G401 (cell line): Measurements from ENCODE around the gene NOMO2. TPM values are rescaled to one million over a fixed set of nuclear protein-coding genes. Genes with fewer than 3 reads are reported as not detected.
"Not testable (repeated sequence)": the region's sequence is repeated elsewhere in the genome, so short reads cannot be mapped to it uniquely, and the experiment has no call there.

Source experiments
- DNase-seq: peaks from one replicate; pipeline ENCODE4 v3.0.0-alpha.2; 2015; ENCODE audit warnings: low spot score
- in situ Hi-C: cut with HindIII; loops from 2 replicates; pipeline ENCODE4 v1.10.0; 2016; ENCODE audit warnings: low sequenced_read_pairs, mixed read lengths
- total RNA-seq: library from RNA; depleted of rRNA; stranded (reverse); fragments of >200 nt; shearing (Covaris generic); gene quantifications from 2 replicates; pipeline ENCODE4 v1.2.3, GENCODE V29; 2014

NOMO2 gene
- total RNA-seq, 1 experiment from 2014 or later, result 109 TPM

GRCh38 chr16:18526547-18526946 is 35.4 kb downstream of the NOMO2 start:
- DNase-seq, in situ Hi-C loops: not testable (repeated sequence)

GRCh38 chr16:18525882-18526482 is 35.9 kb downstream of the NOMO2 start:
- DNase-seq, in situ Hi-C loops: not testable (repeated sequence)

- DNase-seq, in situ Hi-C loops: not testable (repeated sequence)
Observed at GRCh38 chr16:18522637-18523036, 39.3 kb downstream of the NOMO2 start.

GRCh38 chr16:18521445-18522181 is 40.3 kb downstream of the NOMO2 start:
- DNase-seq, in situ Hi-C loops: not testable (repeated sequence)

GRCh38 chr16:18518536-18519283 is 43.2 kb downstream of the NOMO2 start:
- in situ Hi-C loops, result not testable (repeated sequence)

GRCh38 chr16:18498430-18498829 is 63.5 kb downstream of the NOMO2 start:
- DNase-seq, in situ Hi-C loops: not testable (repeated sequence)

More at GRCh38 chr16:18518536-18519283, 43.2 kb downstream of the NOMO2 start:
- not testable (repeated sequence) for DNase-seq

GRCh38 chr16:18497032-18497431 is 64.9 kb downstream of the NOMO2 start:
- DNase-seq, in situ Hi-C loops: not testable (repeated sequence)

- DNase-seq, in situ Hi-C loops: not testable (repeated sequence)
Observed at GRCh38 chr16:18492118-18492897, 69.6 kb downstream of the NOMO2 start.

- DNase-seq, in situ Hi-C loops: not testable (repeated sequence)
Observed at GRCh38 chr16:18436025-18436424, 125.9 kb downstream of the NOMO2 start.

GRCh38 chr16:18415827-18416226 is 146.1 kb downstream of the NOMO2 start:
- DNase-seq, in situ Hi-C loops: not testable (repeated sequence)

GRCh38 chr16:18409532-18410293 is 152.2 kb downstream of the NOMO2 start:
- in situ Hi-C loops, DNase-seq: not testable (repeated sequence)

- in situ Hi-C loops, DNase-seq: not testable (repeated sequence)
Observed at GRCh38 chr16:18401851-18402657, 159.8 kb downstream of the NOMO2 start.

GRCh38 chr16:18401159-18401558 is 160.7 kb downstream of the NOMO2 start:
- DNase-seq, in situ Hi-C loops: not testable (repeated sequence)

- in situ Hi-C loops, DNase-seq: not testable (repeated sequence)
Observed at GRCh38 chr16:18394363-18394762, 167.5 kb downstream of the NOMO2 start.

GRCh38 chr16:18387767-18388166 is 174.1 kb downstream of the NOMO2 start:
- in situ Hi-C loops, DNase-seq: not testable (repeated sequence)

GRCh38 chr16:18386517-18386916 is 175.4 kb downstream of the NOMO2 start:
- in situ Hi-C loops, DNase-seq: not testable (repeated sequence)

GRCh38 chr16:18385285-18385684 is 176.6 kb downstream of the NOMO2 start:
- in situ Hi-C loops, DNase-seq: not testable (repeated sequence)
